ENCODE results near the gene ADAMTSL2.

DNA sequence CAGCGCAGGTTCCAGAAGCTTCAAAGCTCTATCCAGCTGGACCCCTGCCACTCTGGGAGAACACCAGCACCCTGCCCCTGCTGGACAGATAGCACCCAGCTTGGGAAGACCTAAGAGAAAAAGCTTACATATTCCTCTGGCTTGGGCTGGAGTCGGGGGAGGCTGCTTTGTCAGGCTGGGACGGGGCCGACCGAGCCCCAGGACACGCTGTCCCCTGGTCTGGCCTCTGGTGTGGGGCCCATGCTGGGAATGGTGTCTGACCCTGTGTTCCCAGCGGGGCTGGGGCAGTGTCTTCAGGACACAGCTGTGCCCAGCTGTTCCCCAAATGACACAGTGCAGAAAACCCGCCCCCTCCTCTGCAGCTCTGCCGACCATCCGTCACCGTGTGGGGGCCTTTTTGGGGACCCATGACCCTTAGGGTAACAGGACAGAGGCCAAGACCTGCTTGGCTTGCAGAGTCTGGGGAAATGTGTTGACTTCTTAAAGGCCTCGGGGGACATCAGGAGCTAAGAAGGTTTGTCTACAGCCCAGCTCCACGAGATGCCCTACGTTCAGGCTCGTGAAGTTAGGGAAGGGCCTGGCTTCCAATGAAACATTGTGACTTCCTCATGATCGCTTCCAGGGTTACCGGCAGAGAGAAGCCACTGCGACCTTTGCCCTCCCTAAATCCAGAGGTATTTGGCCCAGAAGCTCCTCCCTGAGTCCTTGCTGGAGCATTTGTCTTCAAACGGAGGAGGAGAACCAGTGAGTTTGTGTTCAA lies 35.2 kb upstream of the ADAMTSL2 start:
- TF ChIP-seq CTCF (optimal IDR thresholded peaks at IDR 0.05 in 1 of 3, IDR thresholded peaks at IDR 0.05 in 1 of 3, conservative IDR thresholded peaks at IDR 0.05 in 1 of 3; ENCODE audit: extremely low read depth in 1 of 3, insufficient read depth in 2 of 3, low read length in 3 of 3) (no peak), EZH2 (IDR thresholded peaks at IDR 0.05; ENCODE audit: low read length) (no peak)
